Memory B cell (primary cell): ENCODE measurements around the gene SLC39A11.

ENCODE experiments used
- ATAC-seq: fragments of 150-1000 bp; cut with Tn5 transposase; 2 replicates; pipeline ENCODE4 v1.10.0; 2021; ENCODE audit warnings: low read depth, mild to moderate bottlenecking, moderate library complexity
- DNase-seq, 2 donors: peaks; one replicate each; pipeline ENCODE4 v3.0.0; 2022; ENCODE audit warnings: low spot score in 2 of 2
- H3K27ac Mint-ChIP-seq: one replicate; pipeline ENCODE4 v1.8.0; 2022; ENCODE audit warnings: mild to moderate bottlenecking, moderate library complexity, mixed read lengths
- H3K27me3 Mint-ChIP-seq: one replicate; pipeline ENCODE4 v1.8.0; 2022; ENCODE audit warnings: mixed read lengths
- H3K36me3 Mint-ChIP-seq: one replicate; pipeline ENCODE4 v1.8.0; 2022; ENCODE audit warnings: mild to moderate bottlenecking, mixed read lengths
- H3K4me1 Mint-ChIP-seq: one replicate; pipeline ENCODE4 v1.8.0; 2022; ENCODE audit warnings: mixed read lengths
- H3K4me3 Mint-ChIP-seq: one replicate; pipeline ENCODE4 v1.8.0; 2022; ENCODE audit warnings: mild to moderate bottlenecking, moderate library complexity, mixed read lengths
- H3K9me3 Mint-ChIP-seq: one replicate; pipeline ENCODE4 v1.8.0; 2022; ENCODE audit warnings: mixed read lengths

SLC39A11 gene

DNA sequence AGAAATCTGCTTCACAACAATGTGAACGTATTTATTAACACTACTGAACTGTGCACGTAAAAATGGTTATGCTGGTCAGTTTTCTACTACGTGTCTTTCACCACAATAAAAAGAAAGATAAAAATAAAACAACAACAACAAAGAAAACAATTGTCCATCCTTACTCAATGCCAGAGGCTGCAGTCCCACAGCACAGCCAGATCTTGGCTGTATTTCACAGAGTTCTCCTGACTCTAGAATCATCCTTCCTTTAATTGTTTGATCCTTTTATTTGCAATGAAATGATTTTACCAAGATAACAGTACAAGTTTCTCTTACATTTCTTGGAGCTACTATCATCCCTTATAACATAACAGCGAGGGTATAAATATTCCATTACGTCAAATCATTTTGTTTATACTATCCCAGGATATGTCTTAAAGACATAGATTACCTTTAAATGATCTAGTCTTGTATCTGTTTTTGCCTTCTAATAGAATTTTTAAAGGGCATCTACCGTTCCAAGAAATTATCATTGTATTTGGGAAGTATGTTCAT is 103.3 kb downstream of the SLC39A11 start:
- Mint-ChIP-seq H3K4me1 (peaks cover 3% of the 10 kb centered on the region), H3K27me3 (no peaks in the 10 kb centered on the region), H3K27ac (no peak overlapping the region), H3K4me3 (no peak overlapping the region), H3K36me3 (peaks cover 2% of the 10 kb centered on the region), H3K9me3 (no peaks in the 10 kb centered on the region)
- DNase-seq = no peak
- ATAC-seq = no peak

DNA sequence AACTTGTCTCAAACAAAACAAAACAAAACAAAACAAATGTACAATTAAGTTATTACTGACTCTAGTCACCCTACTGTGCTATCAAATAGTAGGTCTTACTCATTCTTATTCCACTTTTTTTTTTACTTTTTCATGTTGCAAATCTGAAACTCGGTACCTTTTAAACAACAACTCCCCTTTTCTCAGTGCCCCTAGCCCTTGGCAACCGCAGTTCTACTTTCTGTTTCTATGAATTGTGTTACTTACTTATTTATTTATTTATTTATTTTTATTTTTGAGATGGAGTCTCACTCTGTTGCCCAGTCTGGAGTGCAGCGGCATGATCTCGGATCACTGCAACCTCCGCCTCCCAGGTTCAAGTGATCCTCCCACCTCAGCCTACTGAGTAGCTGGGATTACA is 104.0 kb downstream of the SLC39A11 start:
- no peak for DNase-seq
- Mint-ChIP-seq H3K4me3 (no peak overlapping the region), H3K36me3 (peaks cover 2% of the 10 kb centered on the region), H3K27me3 (no peaks in the 10 kb centered on the region), H3K27ac (no peak overlapping the region), H3K9me3 (no peaks in the 10 kb centered on the region), H3K4me1 (peaks cover 3% of the 10 kb centered on the region)
- no peak for ATAC-seq

DNA sequence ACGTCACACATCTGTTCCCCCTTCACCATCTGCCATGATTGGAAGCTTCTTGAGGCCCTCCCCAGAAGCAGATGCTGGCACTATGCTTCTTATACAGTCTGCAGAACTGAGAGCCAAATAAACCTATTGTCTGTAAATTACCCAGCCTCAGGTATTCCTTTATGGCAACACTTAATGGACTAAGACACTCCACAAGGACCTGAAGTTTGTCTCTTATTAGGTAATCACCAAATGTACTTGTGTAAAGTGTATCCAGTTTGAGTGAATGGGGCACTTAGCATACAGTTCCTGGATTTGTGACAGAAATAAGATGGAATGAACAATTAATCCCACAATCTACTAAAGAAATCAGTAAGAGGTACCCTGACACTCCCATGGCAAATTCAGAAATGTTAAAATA is 105.3 kb downstream of the SLC39A11 start:
- Mint-ChIP-seq H3K36me3 (no peaks in the 10 kb centered on the region), H3K9me3 (no peaks in the 10 kb centered on the region), H3K27ac (peak overlapping the region; percentile 23), H3K4me3 (no peak overlapping the region), H3K4me1 (peaks cover 3% of the 10 kb centered on the region), H3K27me3 (no peaks in the 10 kb centered on the region)
- DNase-seq (no peak), ATAC-seq (no peak)

DNA sequence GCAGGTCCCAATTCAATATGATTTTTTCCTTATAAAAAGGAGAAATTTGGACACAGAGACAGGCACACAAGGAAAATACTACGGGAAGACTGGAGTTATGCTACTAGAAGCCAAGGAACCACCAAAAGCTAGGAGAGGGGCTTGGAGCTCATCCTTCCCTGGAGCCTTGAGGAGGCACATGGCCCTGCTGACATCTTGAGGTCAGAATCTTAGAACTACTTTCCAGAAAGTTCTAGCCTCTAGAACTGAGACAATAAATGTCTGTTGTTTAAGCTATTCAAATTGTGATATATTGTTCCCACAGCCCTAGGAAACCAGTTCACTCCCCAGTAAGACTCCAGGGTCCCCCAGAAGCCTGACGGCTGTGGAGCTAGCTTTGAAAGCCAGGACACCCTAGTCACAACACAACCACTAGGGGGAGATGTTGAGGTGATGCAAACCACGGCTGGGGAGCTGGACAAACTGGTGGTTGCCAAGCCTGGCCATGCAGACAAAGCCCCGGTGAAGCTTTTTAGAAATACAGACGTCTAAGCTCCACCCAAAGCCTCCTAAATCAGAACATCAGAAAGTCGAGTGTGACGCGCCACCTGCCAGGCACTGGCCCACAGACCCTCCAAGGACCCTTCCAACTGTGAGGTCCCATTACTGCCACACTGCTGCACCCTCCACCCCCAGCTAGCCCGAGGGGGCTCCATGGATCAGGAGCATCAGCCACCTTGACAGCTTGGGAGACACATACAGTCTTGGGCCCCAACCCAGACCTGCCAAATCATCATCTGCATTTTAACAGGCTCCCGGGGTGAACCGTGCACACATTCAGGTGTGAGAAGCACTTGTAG is 106.4 kb downstream of the SLC39A11 start:
- Mint-ChIP-seq H3K4me3 (no peak overlapping the region), H3K27ac (no peak overlapping the region), H3K36me3 (no peaks in the 10 kb centered on the region), H3K27me3 (no peaks in the 10 kb centered on the region), H3K9me3 (no peaks in the 10 kb centered on the region), H3K4me1 (peaks cover 3% of the 10 kb centered on the region)
- ATAC-seq = peak; percentile 55
- peak; percentile 45 to 54 for DNase-seq

DNA sequence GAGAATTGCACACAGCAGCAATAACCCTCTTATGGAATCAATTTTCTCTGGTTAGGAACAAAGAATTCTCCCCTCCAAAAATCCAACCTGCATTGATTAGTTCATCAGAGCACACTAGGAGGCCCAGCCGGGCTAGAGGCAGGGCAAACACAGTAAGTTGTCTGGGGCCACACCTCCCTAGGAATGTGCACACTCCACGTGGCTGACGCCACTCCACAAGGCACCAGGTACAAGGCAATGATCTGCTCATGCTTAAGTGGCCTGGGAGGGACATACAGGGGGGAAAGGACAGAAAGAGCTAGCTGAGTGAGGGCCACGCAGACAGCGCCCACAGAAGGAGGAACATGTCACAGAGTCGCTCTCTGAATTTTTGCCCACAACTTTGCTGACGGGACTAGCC is 107.6 kb downstream of the SLC39A11 start:
- DNase-seq (no peak), ATAC-seq (no peak)
- no peaks in the 10 kb centered on the region for H3K9me3 Mint-ChIP-seq
- no peak overlapping the region for H3K27ac Mint-ChIP-seq
- H3K27me3 Mint-ChIP-seq = no peaks in the 10 kb centered on the region
- H3K4me3 Mint-ChIP-seq = no peak overlapping the region
- H3K4me1 Mint-ChIP-seq = peaks cover 3% of the 10 kb centered on the region
- peaks cover 2% of the 10 kb centered on the region for H3K36me3 Mint-ChIP-seq

DNA sequence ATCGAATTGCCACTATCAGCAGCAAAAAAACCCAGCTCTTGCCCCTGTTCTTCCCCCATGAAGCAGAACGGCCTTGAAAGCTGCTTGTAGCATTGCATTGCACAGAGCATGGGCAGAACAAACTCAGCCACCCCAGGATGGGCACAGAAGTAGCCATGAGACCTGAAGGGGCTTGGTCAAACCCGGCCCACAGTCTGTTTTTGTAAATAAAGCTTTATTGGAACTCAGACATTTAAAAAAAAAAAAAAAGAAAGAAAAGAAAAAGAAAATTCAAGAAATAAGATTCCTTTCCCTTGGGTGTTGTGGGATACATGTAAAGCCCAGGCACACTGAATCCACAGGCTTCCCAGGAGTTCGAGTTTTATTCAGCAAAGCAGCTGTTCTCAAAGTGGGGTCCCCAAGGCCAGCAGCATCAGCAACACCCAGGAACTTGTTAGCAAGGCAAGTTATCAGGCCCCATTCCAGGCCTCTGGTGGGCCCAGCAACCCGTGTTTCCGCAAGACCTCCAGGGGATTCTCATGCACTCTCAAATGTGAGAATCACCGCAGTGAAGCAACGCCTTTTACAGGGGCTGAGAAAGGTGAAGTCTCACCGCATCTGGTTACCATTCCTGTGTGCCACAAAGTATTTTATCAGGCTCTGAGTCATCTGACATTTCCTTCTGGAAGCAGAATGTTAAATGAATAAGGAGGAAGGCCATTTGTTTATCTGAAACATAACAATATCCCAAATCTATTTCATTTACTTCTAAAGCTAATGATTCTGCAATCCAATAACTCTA is 108.2 kb downstream of the SLC39A11 start:
- Mint-ChIP-seq H3K36me3 (peaks cover 2% of the 10 kb centered on the region), H3K27ac (no peak overlapping the region), H3K4me3 (no peak overlapping the region), H3K4me1 (peaks cover 5% of the 10 kb centered on the region), H3K27me3 (no peaks in the 10 kb centered on the region), H3K9me3 (no peaks in the 10 kb centered on the region)
- DNase-seq (no peak), ATAC-seq (no peak)

DNA sequence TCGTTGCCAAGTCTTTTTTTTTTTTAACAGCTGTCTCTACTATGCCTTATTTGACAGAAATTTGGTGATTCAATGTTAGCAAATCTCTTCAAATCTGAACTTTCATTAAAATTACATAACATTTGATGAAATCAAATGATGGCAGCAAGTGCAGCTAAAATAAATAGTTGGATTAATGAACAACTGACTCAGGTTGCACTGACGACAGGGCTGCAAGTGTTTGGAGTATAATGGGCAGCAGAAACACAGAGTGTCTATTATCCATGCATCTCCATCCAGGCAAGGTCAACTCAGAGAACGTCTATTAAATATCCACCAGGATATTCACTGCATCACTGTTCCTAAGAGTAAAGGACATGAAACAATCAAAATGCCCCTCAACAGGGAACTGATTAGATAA is 109.8 kb downstream of the SLC39A11 start:
- no peak overlapping the region for H3K4me3 Mint-ChIP-seq
- H3K9me3 Mint-ChIP-seq = peaks cover 1% of the 10 kb centered on the region
- ATAC-seq (no peak), DNase-seq (no peak)
- H3K27me3 Mint-ChIP-seq = no peaks in the 10 kb centered on the region
- peaks cover 14% of the 10 kb centered on the region for H3K4me1 Mint-ChIP-seq
- H3K36me3 Mint-ChIP-seq = peaks cover 6% of the 10 kb centered on the region
- H3K27ac Mint-ChIP-seq = no peak overlapping the region

DNA sequence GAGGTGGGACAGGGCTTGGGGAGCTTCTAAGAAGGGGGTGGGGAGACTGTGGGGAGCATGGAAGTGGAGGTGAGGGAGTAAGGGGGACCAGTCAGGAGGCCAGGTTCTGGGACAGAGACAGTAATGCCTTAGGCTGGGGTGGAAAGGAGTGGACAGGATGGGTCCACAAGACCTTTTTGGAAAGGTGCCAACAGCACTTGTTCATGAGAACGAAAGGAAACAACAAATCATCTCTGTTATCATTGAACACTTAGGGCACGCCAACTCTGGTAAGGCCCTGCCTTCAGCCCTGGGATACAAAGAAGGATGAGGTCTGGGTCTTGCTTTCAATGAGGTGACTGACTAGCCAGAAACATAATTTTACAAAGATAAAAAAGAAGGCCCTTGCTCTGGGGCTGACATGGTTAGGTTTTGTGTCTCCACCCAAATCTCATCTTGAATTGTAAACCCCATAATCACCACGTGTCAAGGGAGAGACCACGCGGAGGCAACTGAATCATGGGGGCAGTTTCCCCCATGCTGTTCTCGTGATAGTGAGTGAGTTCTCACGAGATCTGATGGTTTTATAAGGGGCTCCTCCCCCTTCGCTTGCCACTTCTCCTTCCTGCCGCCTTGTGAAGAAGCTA is 113.8 kb downstream of the SLC39A11 start:
- Mint-ChIP-seq H3K36me3 (peaks cover 6% of the 10 kb centered on the region), H3K9me3 (peaks cover 1% of the 10 kb centered on the region), H3K27ac (peak overlapping the region; percentile 22), H3K27me3 (no peaks in the 10 kb centered on the region), H3K4me1 (peaks cover 21% of the 10 kb centered on the region), H3K4me3 (no peak overlapping the region)
- ATAC-seq (no peak), DNase-seq (no peak)

DNA sequence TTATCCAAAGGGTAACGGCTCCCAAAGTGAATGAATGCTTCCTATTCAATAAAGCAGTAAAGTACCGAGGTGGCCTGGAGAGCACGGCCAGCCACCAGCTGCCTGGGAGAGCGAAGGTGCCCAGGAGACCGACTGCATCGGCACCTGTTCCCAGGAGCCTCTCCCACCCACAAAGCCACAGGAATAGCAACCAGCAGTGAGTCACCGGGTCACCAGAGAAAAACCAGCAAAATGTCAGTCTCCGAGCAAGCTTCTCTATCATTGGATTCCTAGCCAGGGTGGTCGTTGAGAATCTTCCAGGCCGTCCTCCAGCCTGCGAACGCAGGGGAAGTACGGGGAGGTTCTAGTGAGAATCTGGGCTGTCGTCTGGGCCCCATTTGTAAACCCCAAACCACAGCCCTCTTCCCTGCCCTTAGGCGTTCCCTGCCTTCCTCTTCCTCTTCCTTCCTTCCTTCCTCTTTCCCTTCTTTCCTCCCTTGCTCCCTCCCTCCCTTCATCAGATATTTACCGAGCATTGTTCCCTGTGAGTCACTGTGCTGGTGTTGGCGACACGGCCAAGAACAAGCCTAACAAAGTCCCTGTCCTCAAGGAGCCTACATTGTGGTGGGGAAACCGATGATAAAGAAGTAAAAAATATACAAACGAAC is 114.6 kb downstream of the SLC39A11 start:
- Mint-ChIP-seq H3K27ac (peak overlapping the region; percentile 22), H3K4me3 (no peak overlapping the region), H3K36me3 (peaks cover 6% of the 10 kb centered on the region), H3K4me1 (peaks cover 23% of the 10 kb centered on the region), H3K9me3 (peaks cover 1% of the 10 kb centered on the region), H3K27me3 (no peaks in the 10 kb centered on the region)
- ATAC-seq (no peak), DNase-seq (no peak)

DNA sequence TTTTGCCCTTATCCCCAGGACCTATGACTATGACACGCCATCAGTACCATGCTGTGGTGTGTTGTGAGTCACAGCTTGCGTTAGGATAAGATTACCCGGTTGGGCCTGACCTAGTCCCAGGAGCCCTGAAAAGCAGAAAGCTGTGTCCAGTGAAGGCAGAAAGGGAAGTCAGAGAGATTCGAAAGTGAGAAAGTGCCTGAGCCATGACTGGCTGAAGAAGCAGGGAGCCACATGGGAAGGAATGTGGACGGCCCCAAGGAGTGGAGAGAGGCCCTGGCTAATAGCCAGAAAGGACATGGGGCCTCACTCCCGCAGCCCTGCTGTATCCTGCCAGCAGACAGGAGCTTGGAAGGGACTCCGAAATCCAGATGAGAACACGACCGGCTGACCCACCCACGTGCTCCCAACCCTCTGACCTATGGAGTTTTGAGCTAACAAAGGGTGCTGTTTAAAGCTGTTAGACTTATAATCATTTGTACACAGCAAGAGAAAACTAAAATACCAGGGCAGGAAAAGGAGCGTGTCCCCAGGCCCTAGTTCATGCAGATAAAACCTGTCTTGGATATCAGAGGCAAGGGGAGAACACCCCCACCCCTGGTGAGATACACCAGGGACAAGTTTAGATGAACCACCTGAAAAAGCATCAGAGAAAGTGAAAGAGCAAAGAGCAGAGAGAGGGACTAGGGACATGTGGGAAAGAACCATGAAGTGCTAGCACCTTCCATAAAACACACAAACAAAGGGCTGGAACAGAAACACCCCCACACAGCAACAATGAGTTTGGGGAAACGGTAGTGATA is 115.3 kb downstream of the SLC39A11 start:
- Mint-ChIP-seq H3K27me3 (no peaks in the 10 kb centered on the region), H3K9me3 (peaks cover 1% of the 10 kb centered on the region), H3K27ac (no peak overlapping the region), H3K4me1 (peaks cover 25% of the 10 kb centered on the region), H3K4me3 (no peak overlapping the region), H3K36me3 (peaks cover 6% of the 10 kb centered on the region)
- ATAC-seq (peak; percentile 72), DNase-seq (no peak)

DNA sequence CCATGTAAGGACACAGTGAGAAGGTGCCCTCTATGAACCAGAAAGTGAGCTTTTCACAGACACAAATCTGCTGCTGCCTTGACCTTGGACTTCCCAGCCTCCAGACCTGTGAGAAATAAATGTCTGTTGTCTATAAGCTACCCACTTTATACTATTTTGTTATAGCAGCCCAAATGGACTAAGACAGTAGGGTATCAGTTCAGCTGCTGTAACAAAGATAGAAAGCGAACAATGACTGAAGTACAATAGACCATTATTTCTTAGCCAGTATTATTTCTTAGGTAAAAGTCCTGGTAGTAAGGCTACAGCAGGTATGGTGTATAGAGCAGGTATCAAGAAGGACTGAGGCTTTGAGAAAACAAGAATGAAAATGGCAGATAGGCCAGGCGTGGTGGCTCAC is 117.0 kb downstream of the SLC39A11 start:
- Mint-ChIP-seq H3K36me3 (peaks cover 6% of the 10 kb centered on the region), H3K9me3 (peaks cover 1% of the 10 kb centered on the region), H3K27ac (no peak overlapping the region), H3K4me1 (peaks cover 36% of the 10 kb centered on the region), H3K4me3 (no peak overlapping the region), H3K27me3 (no peaks in the 10 kb centered on the region)
- ATAC-seq = no peak
- DNase-seq = no peak

DNA sequence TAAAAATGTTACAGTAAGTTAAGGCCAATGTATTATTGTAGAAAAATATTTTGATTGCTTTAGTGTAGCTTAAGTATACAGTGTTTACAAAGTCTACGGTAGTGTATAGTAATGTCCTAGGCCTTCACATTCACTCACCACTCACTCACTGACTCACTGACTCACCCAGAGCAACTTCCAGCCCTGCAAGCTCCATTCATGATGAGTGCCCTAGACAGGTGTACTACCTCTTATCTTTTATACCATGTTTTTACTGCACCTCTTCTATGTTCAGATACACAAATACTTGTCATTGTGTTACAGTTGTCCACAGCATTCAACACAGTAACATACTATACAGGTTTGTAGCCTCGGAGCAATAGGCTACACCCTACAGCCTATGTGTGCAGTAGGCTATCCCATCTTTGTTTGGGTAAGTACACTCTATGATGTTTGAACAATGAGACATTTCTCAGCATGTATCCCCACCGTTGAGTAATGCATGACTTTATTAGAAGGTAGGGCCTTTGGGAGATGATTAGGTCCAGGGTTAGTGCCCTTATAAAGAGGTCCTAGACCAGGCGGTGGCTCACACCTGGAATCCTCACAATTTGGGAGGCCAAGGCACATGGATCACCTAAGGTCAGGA is 117.8 kb downstream of the SLC39A11 start:
- H3K4me1 Mint-ChIP-seq = peaks cover 34% of the 10 kb centered on the region
- no peak for ATAC-seq

More for the DNA sequence above, 117.8 kb downstream of the SLC39A11 start:
- H3K27me3 Mint-ChIP-seq = no peaks in the 10 kb centered on the region
- H3K4me3 Mint-ChIP-seq = no peak overlapping the region
- H3K36me3 Mint-ChIP-seq = peaks cover 4% of the 10 kb centered on the region
- no peak for DNase-seq
- H3K27ac Mint-ChIP-seq = no peak overlapping the region
- H3K9me3 Mint-ChIP-seq = peaks cover 1% of the 10 kb centered on the region
